Measurements from ENCODE around the gene DLX3.

The DLX3 gene

GRCh38 chr17:49970498-49970897, 24.5 kb downstream of the DLX3 start:
- Histone ChIP-seq H3K4me3 (ENCODE audit: control insufficient read depth in 1 of 7, extremely low read depth in 1 of 7, insufficient read depth in 4 of 7, low read depth in 2 of 7, low read length in 6 of 7) (no peak overlapping the region), H3K27me3 (replicated peaks in 2 of 5; ENCODE audit: control insufficient read depth in 4 of 5, insufficient read depth in 5 of 5, low read length in 4 of 5) (peaks cover 19 to 99% (median 72%) of the 10 kb centered on the region in 5 experiments), H3K4me1 (ENCODE audit: control extremely low read depth in 1 of 4, control insufficient read depth in 4 of 4, insufficient read depth in 4 of 4, low read length in 3 of 4) (peaks cover 2 to 49% (median 42%) of the 10 kb centered on the region in 4 experiments), H3K27ac (ENCODE audit: insufficient read depth in 1 of 2, low read depth in 1 of 2, low read length in 2 of 2, poor library complexity in 1 of 2, severe bottlenecking in 2 of 2) (no peak overlapping the region), H3K36me3 (ENCODE audit: control insufficient read depth in 4 of 4, insufficient read depth in 4 of 4, low read length in 3 of 4) (no peaks in the 10 kb centered on the region), H3K9me3 (ENCODE audit: control extremely low read depth in 1 of 5, control insufficient read depth in 4 of 5, insufficient read depth in 2 of 5, low read depth in 1 of 5, low read length in 4 of 5) (no peaks in the 10 kb centered on the region)
- CTCF ChIA-PET, result interaction anchor here (1.2 to 1.9 kb wide), 4 partner anchors 13 to 27 kb away, joined by 3 to 5 read pairs (median 4); no protein-coding TSS in a partner anchor
- no peak for DNase-seq
- WGBS (ENCODE audit: insufficient coverage), result 50% methylated on average over 3 of the region's 3 CpGs
- POLR2A ChIA-PET, result no interaction called here

- WGBS (ENCODE audit: insufficient coverage), result 22% methylated on average over 6 of the region's 18 CpGs
- H3K27ac ChIP-seq (ENCODE audit: insufficient read depth in 1 of 2, low read depth in 1 of 2, low read length in 2 of 2, poor library complexity in 1 of 2, severe bottlenecking in 2 of 2), result no peak overlapping the region
- H3K4me1 ChIP-seq (ENCODE audit: control extremely low read depth in 1 of 4, control insufficient read depth in 4 of 4, insufficient read depth in 4 of 4, low read length in 3 of 4), result peaks cover 2 to 55% (median 48%) of the 10 kb centered on the region in 4 experiments
- no peaks in the 10 kb centered on the region for H3K9me3 ChIP-seq (ENCODE audit: control extremely low read depth in 1 of 5, control insufficient read depth in 4 of 5, insufficient read depth in 2 of 5, low read depth in 1 of 5, low read length in 4 of 5)
- ChIA-PET POLR2A (no interaction called here), CTCF (interaction anchor here (1.2 to 1.9 kb wide), 3 partner anchors 12 to 28 kb away, joined by 3 to 5 read pairs (median 4); no protein-coding TSS in a partner anchor)
- no peaks in the 10 kb centered on the region for H3K36me3 ChIP-seq (ENCODE audit: control insufficient read depth in 4 of 4, insufficient read depth in 4 of 4, low read length in 3 of 4)
- H3K4me3 ChIP-seq (ENCODE audit: control insufficient read depth in 1 of 7, extremely low read depth in 1 of 7, insufficient read depth in 4 of 7, low read depth in 2 of 7, low read length in 6 of 7), result peak overlapping the region in 6 of 7 experiments; percentile 27 to 81 (median 65)
- H3K27me3 ChIP-seq (replicated peaks in 2 of 5; ENCODE audit: control insufficient read depth in 4 of 5, insufficient read depth in 5 of 5, low read length in 4 of 5), result peaks cover 19 to 99% (median 73%) of the 10 kb centered on the region in 5 experiments
- no peak for DNase-seq
Measured at GRCh38 chr17:49969795-49970389, 25.1 kb downstream of the DLX3 start.

- CTCF ChIA-PET, result interaction anchor here (1.0 to 1.2 kb wide), 3 partner anchors 27 to 32 kb away, joined by 3 read pairs; no protein-coding TSS in a partner anchor
Measured at GRCh38 chr17:49969134-49969759, 25.8 kb downstream of the DLX3 start, which contains the start of gene DLX4. DLX4 (plus strand) TSS chr17:49969190; CDS start chr17:49969469, 279 bp downstream.

GRCh38 chr17:49968405-49969133, 26.5 kb downstream of the DLX3 start:
- peaks cover 2 to 64% (median 55%) of the 10 kb centered on the region in 4 experiments for H3K4me1 ChIP-seq (ENCODE audit: control extremely low read depth in 1 of 4, control insufficient read depth in 4 of 4, insufficient read depth in 4 of 4, low read length in 3 of 4)
- peak overlapping the region; percentile 27 to 81 (median 64) for H3K4me3 ChIP-seq (ENCODE audit: control insufficient read depth in 1 of 7, extremely low read depth in 1 of 7, insufficient read depth in 4 of 7, low read depth in 2 of 7, low read length in 6 of 7)
- ChIA-PET CTCF (interaction anchor here (1.0 to 1.2 kb wide), 3 partner anchors 28 to 33 kb away, joined by 3 read pairs; no protein-coding TSS in a partner anchor), POLR2A (no interaction called here)
- WGBS (ENCODE audit: insufficient coverage), result under 1% methylated on average over 60 of the region's 64 CpGs
- H3K36me3 ChIP-seq (ENCODE audit: control insufficient read depth in 4 of 4, insufficient read depth in 4 of 4, low read length in 3 of 4), result no peaks in the 10 kb centered on the region
- H3K27me3 ChIP-seq (replicated peaks in 2 of 5; ENCODE audit: control insufficient read depth in 4 of 5, insufficient read depth in 5 of 5, low read length in 4 of 5), result peaks cover 16 to 99% (median 74%) of the 10 kb centered on the region in 5 experiments
- no peak overlapping the region for H3K27ac ChIP-seq (ENCODE audit: insufficient read depth in 1 of 2, low read depth in 1 of 2, low read length in 2 of 2, poor library complexity in 1 of 2, severe bottlenecking in 2 of 2)
- no peaks in the 10 kb centered on the region for H3K9me3 ChIP-seq (ENCODE audit: control extremely low read depth in 1 of 5, control insufficient read depth in 4 of 5, insufficient read depth in 2 of 5, low read depth in 1 of 5, low read length in 4 of 5)
- DNase-seq, result peak; percentile 74 to 87 (median 84)

More at GRCh38 chr17:49969134-49969759, 25.8 kb downstream of the DLX3 start, which contains the start of gene DLX4:
- Histone ChIP-seq H3K27me3 (replicated peaks in 2 of 5; ENCODE audit: control insufficient read depth in 4 of 5, insufficient read depth in 5 of 5, low read length in 4 of 5) (peaks cover 16 to 99% (median 77%) of the 10 kb centered on the region in 5 experiments), H3K27ac (ENCODE audit: insufficient read depth in 1 of 2, low read depth in 1 of 2, low read length in 2 of 2, poor library complexity in 1 of 2, severe bottlenecking in 2 of 2) (no peak within 1 kb of the TSS), H3K4me1 (ENCODE audit: control extremely low read depth in 1 of 4, control insufficient read depth in 4 of 4, insufficient read depth in 4 of 4, low read length in 3 of 4) (peaks cover 2 to 58% (median 51%) of the 10 kb centered on the region in 4 experiments), H3K9me3 (ENCODE audit: control extremely low read depth in 1 of 5, control insufficient read depth in 4 of 5, insufficient read depth in 2 of 5, low read depth in 1 of 5, low read length in 4 of 5) (no peaks in the 10 kb centered on the region), H3K4me3 (ENCODE audit: control insufficient read depth in 1 of 7, extremely low read depth in 1 of 7, insufficient read depth in 4 of 7, low read depth in 2 of 7, low read length in 6 of 7) (peak within 1 kb of the TSS; percentile 27 to 81 (median 64)), H3K36me3 (ENCODE audit: control insufficient read depth in 4 of 4, insufficient read depth in 4 of 4, low read length in 3 of 4) (no peaks in the 10 kb centered on the region)
- POLR2A ChIA-PET, result no interaction called here
- no peak for DNase-seq
- WGBS (ENCODE audit: insufficient coverage), result 2% methylated on average over 38 of the region's 45 CpGs

- ChIA-PET CTCF (interaction anchor here (0.6 to 1.6 kb wide), 5 partner anchors 12 to 34 kb away, joined by 3 to 4 read pairs (median 3); no protein-coding TSS in a partner anchor), POLR2A (no interaction called here)
- Histone ChIP-seq H3K27ac (ENCODE audit: insufficient read depth in 1 of 2, low read depth in 1 of 2, low read length in 2 of 2, poor library complexity in 1 of 2, severe bottlenecking in 2 of 2) (no peak overlapping the region), H3K9me3 (ENCODE audit: control extremely low read depth in 1 of 5, control insufficient read depth in 4 of 5, insufficient read depth in 2 of 5, low read depth in 1 of 5, low read length in 4 of 5) (no peaks in the 10 kb centered on the region), H3K4me3 (ENCODE audit: control insufficient read depth in 1 of 7, extremely low read depth in 1 of 7, insufficient read depth in 4 of 7, low read depth in 2 of 7, low read length in 6 of 7) (peak overlapping the region in 6 of 7 experiments; percentile 27 to 81 (median 65)), H3K4me1 (ENCODE audit: control extremely low read depth in 1 of 4, control insufficient read depth in 4 of 4, insufficient read depth in 4 of 4, low read length in 3 of 4) (peaks cover 2 to 61% (median 56%) of the 10 kb centered on the region in 4 experiments), H3K27me3 (replicated peaks in 2 of 5; ENCODE audit: control insufficient read depth in 4 of 5, insufficient read depth in 5 of 5, low read length in 4 of 5) (peaks cover 16 to 99% (median 71%) of the 10 kb centered on the region in 5 experiments), H3K36me3 (ENCODE audit: control insufficient read depth in 4 of 4, insufficient read depth in 4 of 4, low read length in 3 of 4) (no peaks in the 10 kb centered on the region)
- WGBS (ENCODE audit: insufficient coverage), result 17% methylated on average over 7 of the region's 10 CpGs
- DNase-seq, result no peak
Measured at GRCh38 chr17:49967621-49968404, 27.2 kb downstream of the DLX3 start.

- POLR2A ChIA-PET, result no interaction called here
- Histone ChIP-seq H3K27me3 (replicated peaks in 2 of 5; ENCODE audit: control insufficient read depth in 4 of 5, insufficient read depth in 5 of 5, low read length in 4 of 5) (peaks cover 16 to 99% (median 69%) of the 10 kb centered on the region in 5 experiments), H3K36me3 (ENCODE audit: control insufficient read depth in 4 of 4, insufficient read depth in 4 of 4, low read length in 3 of 4) (no peaks in the 10 kb centered on the region), H3K4me1 (ENCODE audit: control extremely low read depth in 1 of 4, control insufficient read depth in 4 of 4, insufficient read depth in 4 of 4, low read length in 3 of 4) (peaks cover 2 to 59% (median 52%) of the 10 kb centered on the region in 4 experiments), H3K9me3 (ENCODE audit: control extremely low read depth in 1 of 5, control insufficient read depth in 4 of 5, insufficient read depth in 2 of 5, low read depth in 1 of 5, low read length in 4 of 5) (no peaks in the 10 kb centered on the region), H3K27ac (ENCODE audit: insufficient read depth in 1 of 2, low read depth in 1 of 2, low read length in 2 of 2, poor library complexity in 1 of 2, severe bottlenecking in 2 of 2) (no peak overlapping the region), H3K4me3 (ENCODE audit: control insufficient read depth in 1 of 7, extremely low read depth in 1 of 7, insufficient read depth in 4 of 7, low read depth in 2 of 7, low read length in 6 of 7) (no peak overlapping the region)
- WGBS (ENCODE audit: insufficient coverage), result 18% methylated on average over 3 of the region's 3 CpGs
- CTCF ChIA-PET, result interaction anchor here (0.6 to 1.6 kb wide), 4 partner anchors 11 to 29 kb away, joined by 3 to 5 read pairs (median 4); no protein-coding TSS in a partner anchor
- no peak for DNase-seq
Measured at GRCh38 chr17:49967205-49967604, 27.8 kb downstream of the DLX3 start.
